Heart left ventricle (tissue), 16 donors: ENCODE results near the gene EXTL1. TPM values are rescaled to one million over a fixed set of nuclear protein-coding genes. Genes with fewer than 3 reads are reported as not detected.

Experiments
- ATAC-seq, 4 donors: fragments of 200-7000 bp; cut with Tn5 transposase; one replicate each; pipeline ENCODE4 v1.9.1; 2020 to 2022; ENCODE audit warnings: moderate library complexity in 4 of 4, mild to moderate bottlenecking in 3 of 4, moderate number of reproducible peaks in 1 of 4
- DNase-seq, 5 donors: peaks; one replicate each; pipeline ENCODE4 v3.0.0-alpha.2; 2020
- H3K27ac ChIP-seq, 12 donors: fragments of 200-600 bp; sonication (generic) in 4 of 12; one replicate each; pipeline versions ENCODE4 v1.5.0 to v1.8.0; 2016 to 2022; ENCODE audit warnings: mild to moderate bottlenecking in 2 of 12
- H3K27me3 ChIP-seq, 9 donors: fragments of 200-600 bp; sonication (generic) in 2 of 9; one replicate each; pipeline versions ENCODE4 v1.5.1 to v1.8.0; 2016 to 2022; ENCODE audit warnings: mild to moderate bottlenecking in 3 of 9
- H3K36me3 ChIP-seq, 9 donors: fragments of 200-600 bp; sonication (generic) in 2 of 9; one replicate each; pipeline versions ENCODE4 v1.5.0 to v1.8.0; 2018 to 2022; ENCODE audit warnings: mild to moderate bottlenecking in 2 of 9
- H3K4me1 ChIP-seq, 12 donors: fragments of 200-600 bp; sonication (generic) in 4 of 12; one replicate each; pipeline versions ENCODE4 v1.5.0 to v1.8.0; 2016 to 2022; ENCODE audit warnings: mild to moderate bottlenecking in 3 of 12
- H3K4me3 ChIP-seq, 12 donors: fragments of 200-600 bp; sonication (generic) in 4 of 12; one replicate each; pipeline versions ENCODE4 v1.5.0 to v1.8.0; 2017 to 2022; ENCODE audit warnings: mild to moderate bottlenecking in 9 of 12, moderate library complexity in 4 of 12
- H3K9me3 ChIP-seq, 12 donors: fragments of 200-600 bp; sonication (generic) in 4 of 12; one replicate each; pipeline versions ENCODE4 v1.5.0 to v1.8.0; 2016 to 2022; ENCODE audit warnings: mild to moderate bottlenecking in 1 of 12
- POLR2A ChIP-seq, 2 donors: fragments of 450-650 bp; IDR thresholded peaks; one replicate each; pipeline ENCODE4 v1.6.1; 2017; ENCODE audit warnings: antibody characterized with exemption in 2 of 2, mild to moderate bottlenecking in 2 of 2, moderate library complexity in 2 of 2
- WGBS, 4 donors: extraction: QIAGEN DNeasy Blood & Tissue Kit in 2 of 4; methylation state at CpG; one replicate each; pipeline versions ENCODE4 v1.1.5 to v1.1.7; 2013 to 2018; 5-methylcytosine and 5-hydroxymethylcytosine counted together
- intact Hi-C, 10 donors: fragments of 100-400 bp; cut with DNase I; formaldehyde crosslinking; loops; one replicate each; pipeline versions ENCODE4 v1.11.1 to v1.14.2; 2022
- polyA plus RNA-seq, 2 donors: library from polyadenylated mRNA; stranded (reverse); fragments of 200-250 nt; gene quantifications; one replicate each; pipeline ENCODE4 v1.2.3, GENCODE V29; 2013
- total RNA-seq, 9 donors: library from RNA; depleted of rRNA in 2 of 9; stranded (reverse); fragments of >200 nt in 2 of 9; fragmentation: NEBNext Ultra II Directional in 3 of 9; extraction: Animal tissue kit (Norgen Biotek cat#: 25700) in 3 of 9; gene quantifications; one replicate each; pipeline versions ENCODE4 v1.1.0 to v1.2.4, GENCODE V29; 2016 to 2023
- TF ChIP-seq, protein P1 (sequence below), 12 donors: fragments of 200-600 bp; sonication (generic) in 4 of 12; IDR thresholded peaks; one replicate each; pipeline versions ENCODE4 v1.5.0 to v1.8.0; 2018 to 2022; ENCODE audit warnings: antibody characterized with exemption in 12 of 12, mild to moderate bottlenecking in 5 of 12
- donor health status: ischemic (EF 13 %, LVEDD 7.1; RV severe dilation, severe dysfunction).
- donor health status: healthy with polysubstance abuse.
- donor health status: DM: no; HTN: yes; CAD: no.
- donor health status: DM: no; HTN: no; CAD: no.
- donor health status: ischemic (EF 25% LVEDD 6.9; RV normal size, moderate dysfunction).
- donor health status: ischemic (EF 25% LVEDD 5.7; RV mildly dilated, moderate dysfunction).
- donor health status: healthy.
- donor health status: DM: yes; HTN: yes; CAD: no.
- donor health status: ischemic (EF 35%, LVEDD 5.7; RV mildly dilated, moderate dysfunction).
- donor health status: nonischemic (EF 11% LVEDD 7.7; RV severe dilation, severe dysfunction).
- donor health status: DM: yes; HTN: yes; CAD: no.
- donor health status: PGD.
- donor health status: ischemic (EF 29% LVEDD 5.4; RV normal size, mild dysfunction).
- donor health status: nonischemic (EF 23%, LVEDD 6.1; RV moderate dilation, normal function).

The EXTL1 gene
- total and polyA plus RNA-seq, 11 donors = 1.2 to 17.5 (median 4.1) TPM

DNA sequence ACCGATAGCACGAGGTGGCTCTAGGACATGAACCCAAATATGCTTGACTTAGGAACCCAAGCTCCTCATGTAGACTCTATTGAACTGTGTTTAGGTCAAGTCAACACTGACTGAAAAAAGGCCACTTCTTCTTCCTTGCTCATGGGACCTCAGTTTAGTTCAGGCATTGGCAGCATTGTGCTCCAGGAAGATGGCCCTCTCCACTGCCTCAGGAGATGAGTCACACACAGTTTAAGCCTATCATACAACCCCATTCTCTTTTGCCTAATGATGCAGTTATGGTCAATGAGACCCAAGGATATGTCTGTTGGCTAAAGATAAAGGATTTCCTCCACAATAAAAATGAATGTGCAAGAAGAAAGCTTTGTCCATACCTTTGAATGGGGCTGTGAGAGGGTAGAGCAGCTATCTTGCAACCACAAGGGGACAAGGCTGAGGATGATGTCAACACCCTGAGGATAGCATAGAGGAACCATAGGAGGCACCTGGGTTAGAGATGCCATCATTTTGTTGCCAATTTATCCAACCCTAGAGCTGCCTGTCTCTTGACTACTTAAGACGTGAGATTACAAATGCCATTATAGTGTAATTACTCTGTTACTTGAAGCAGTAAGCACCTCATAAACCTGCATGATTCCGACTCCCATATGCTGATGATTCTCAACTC, 48.9 kb downstream of the EXTL1 start:
- TF ChIP-seq, protein P1, sequence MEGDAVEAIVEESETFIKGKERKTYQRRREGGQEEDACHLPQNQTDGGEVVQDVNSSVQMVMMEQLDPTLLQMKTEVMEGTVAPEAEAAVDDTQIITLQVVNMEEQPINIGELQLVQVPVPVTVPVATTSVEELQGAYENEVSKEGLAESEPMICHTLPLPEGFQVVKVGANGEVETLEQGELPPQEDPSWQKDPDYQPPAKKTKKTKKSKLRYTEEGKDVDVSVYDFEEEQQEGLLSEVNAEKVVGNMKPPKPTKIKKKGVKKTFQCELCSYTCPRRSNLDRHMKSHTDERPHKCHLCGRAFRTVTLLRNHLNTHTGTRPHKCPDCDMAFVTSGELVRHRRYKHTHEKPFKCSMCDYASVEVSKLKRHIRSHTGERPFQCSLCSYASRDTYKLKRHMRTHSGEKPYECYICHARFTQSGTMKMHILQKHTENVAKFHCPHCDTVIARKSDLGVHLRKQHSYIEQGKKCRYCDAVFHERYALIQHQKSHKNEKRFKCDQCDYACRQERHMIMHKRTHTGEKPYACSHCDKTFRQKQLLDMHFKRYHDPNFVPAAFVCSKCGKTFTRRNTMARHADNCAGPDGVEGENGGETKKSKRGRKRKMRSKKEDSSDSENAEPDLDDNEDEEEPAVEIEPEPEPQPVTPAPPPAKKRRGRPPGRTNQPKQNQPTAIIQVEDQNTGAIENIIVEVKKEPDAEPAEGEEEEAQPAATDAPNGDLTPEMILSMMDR (IDR thresholded peaks at IDR 0.05) = no peak
- no peak for TF ChIP-seq POLR2A (IDR thresholded peaks at IDR 0.05)
- intact Hi-C loops = no loop called here
- Histone ChIP-seq H3K4me3 (no peak overlapping the region), H3K9me3 (no peaks in the 10 kb centered on the region), H3K4me1 (peaks cover 0 to 35% (median under 1%) of the 10 kb centered on the region in 12 donors), H3K27ac (no peak overlapping the region), H3K36me3 (peaks cover 0 to 10% (median 0%) of the 10 kb centered on the region in 9 donors), H3K27me3 (peaks cover 0 to 17% (median 0%) of the 10 kb centered on the region in 9 donors)
- DNase-seq = no peak
- WGBS, 4 donors = 89 to 93% (median 90%) methylated on average over 4 of the region's 4 CpGs
- ATAC-seq = no peak

DNA sequence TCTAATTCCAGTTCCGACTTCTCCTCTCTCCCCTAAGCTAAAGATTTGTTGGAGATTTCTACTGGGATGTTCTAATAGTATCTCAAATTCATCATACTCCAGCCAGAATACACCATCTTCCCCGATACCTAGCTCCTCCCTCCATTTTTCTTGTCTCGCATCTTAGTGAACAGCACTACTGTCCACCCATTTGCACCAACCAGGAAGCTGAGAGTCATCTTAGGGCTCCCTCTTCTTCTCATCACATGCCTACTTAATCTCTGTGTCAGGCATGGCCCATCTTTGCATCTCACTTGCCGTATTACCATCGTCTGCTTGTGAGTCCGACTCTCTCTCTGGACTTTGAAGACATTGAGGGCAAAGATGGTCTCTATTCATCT, 49.4 kb downstream of the EXTL1 start:
- H3K4me1 ChIP-seq = peaks cover 0 to 39% (median 5%) of the 10 kb centered on the region in 12 donors
- DNase-seq (no peak), ATAC-seq (no peak)
- no peak overlapping the region for H3K4me3 ChIP-seq
- no peaks in the 10 kb centered on the region for H3K9me3 ChIP-seq
- WGBS, 4 donors = 92 to 96% (median 94%) methylated on average over 6 of the region's 6 CpGs
- intact Hi-C loops = no loop called here
- peaks cover 0 to 5% (median 0%) of the 10 kb centered on the region in 9 donors for H3K36me3 ChIP-seq
- TF ChIP-seq, protein P1 (IDR thresholded peaks at IDR 0.05) = no peak
- H3K27me3 ChIP-seq = peaks cover 0 to 17% (median 0%) of the 10 kb centered on the region in 9 donors
- H3K27ac ChIP-seq = no peak overlapping the region

DNA sequence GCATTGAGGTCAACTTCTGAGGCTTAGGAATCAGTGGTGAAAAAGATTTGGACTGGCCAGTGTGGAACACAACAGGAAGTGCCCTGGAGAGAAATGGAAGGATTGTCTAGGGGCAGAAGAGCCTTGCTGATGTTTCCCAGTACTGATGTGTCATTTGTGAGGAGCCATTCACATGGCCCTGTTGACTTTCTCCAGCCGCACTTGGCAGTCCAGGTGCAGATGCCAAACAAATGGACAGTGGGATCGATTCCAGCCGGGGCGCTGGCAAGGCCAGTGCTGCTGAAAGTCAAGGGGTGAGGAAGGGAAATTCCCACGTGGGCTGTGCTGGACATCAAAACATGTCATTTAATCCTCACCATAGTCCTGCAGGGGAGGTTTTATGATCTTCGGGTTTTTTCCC, 50.7 kb downstream of the EXTL1 start:
- TF ChIP-seq, protein P1 (IDR thresholded peaks at IDR 0.05) = no peak
- no peak for TF ChIP-seq POLR2A (IDR thresholded peaks at IDR 0.05)
- intact Hi-C loops = no loop called here
- DNase-seq (peak; percentile 57 to 80 (median 75)), ATAC-seq (peak; percentile 31 to 67 (median 44))
- Histone ChIP-seq H3K4me1 (peaks cover 0 to 45% (median 5%) of the 10 kb centered on the region in 12 donors), H3K36me3 (no peaks in the 10 kb centered on the region), H3K9me3 (no peaks in the 10 kb centered on the region), H3K4me3 (no peak overlapping the region), H3K27ac (peak overlapping the region in 11 of 12 donors; percentile 20 to 77 (median 51)), H3K27me3 (peaks cover 0 to 15% (median 0%) of the 10 kb centered on the region in 9 donors)
- 24 to 38% (median 30%) methylated on average over 6 of the region's 6 CpGs for WGBS, 4 donors

- DNase-seq (peak in 3 of 5 donors; percentile 49 to 68 (median 56)), ATAC-seq (peak; percentile 76 to 87 (median 78))
- Histone ChIP-seq H3K4me3 (no peak overlapping the region), H3K36me3 (no peaks in the 10 kb centered on the region), H3K4me1 (peaks cover 0 to 57% (median 6%) of the 10 kb centered on the region in 12 donors), H3K27ac (peak overlapping the region in 8 of 12 donors; percentile 29 to 70 (median 46)), H3K9me3 (no peaks in the 10 kb centered on the region), H3K27me3 (peaks cover 0 to 6% (median 0%) of the 10 kb centered on the region in 9 donors)
- intact Hi-C loops = no loop called here
- 53 to 65% (median 61%) methylated on average over 3 of the region's 3 CpGs for WGBS, 4 donors
- TF ChIP-seq, protein P1 (IDR thresholded peaks at IDR 0.05) = no peak
- no peak for TF ChIP-seq POLR2A (IDR thresholded peaks at IDR 0.05)
These were observed 54.0 kb downstream of the EXTL1 start for GRCh38 chr1:26075421-26076144.
